Transverse colon (tissue), 4 donors: ENCODE results near the gene STARD10. TPM values are rescaled to one million over a fixed set of nuclear protein-coding genes. Genes with fewer than 3 reads are reported as not detected.
A peak's percentile ranks its signal among the peaks of the same experiment; 100 is the strongest.

Experiments used
- DNase-seq: peaks from one replicate; pipeline ENCODE4 v3.0.0-alpha.2; 2019
- H3K27ac ChIP-seq, 4 donors: fragments of 200-600 bp; sonication (generic); 2 replicates each; pipeline ENCODE4 v1.5.1; 2016 to 2018; ENCODE audit warnings: inconsistent platforms in 4 of 4
- H3K27me3 ChIP-seq: fragments of 200-600 bp; sonication (generic); 2 replicates; pipeline ENCODE4 v1.5.1; 2017; ENCODE audit warnings: inconsistent platforms
- H3K36me3 ChIP-seq, 4 donors: fragments of 200-600 bp; sonication (generic); 2 replicates each; pipeline ENCODE4 v1.5.1; 2017 to 2019; ENCODE audit warnings: inconsistent platforms in 4 of 4
- H3K4me1 ChIP-seq, 4 donors: fragments of 200-600 bp; sonication (generic); 2 replicates each; pipeline ENCODE4 v1.5.1; 2017 to 2020; ENCODE audit warnings: inconsistent platforms in 4 of 4
- H3K4me3 ChIP-seq, 4 donors: fragments of 200-600 bp; sonication (generic); 1 replicate in 1 of 4; 2 replicates in 3 of 4; pipeline versions ENCODE4 v1.5.1 to v1.6.1; 2017 to 2019; ENCODE audit warnings: inconsistent platforms in 4 of 4
- H3K9me3 ChIP-seq, 2 donors: fragments of 200-600 bp; sonication (generic); 2 replicates each; pipeline ENCODE4 v1.5.1; 2017 to 2019; ENCODE audit warnings: inconsistent platforms in 2 of 2
- EP300 ChIP-seq: sonication (generic); formaldehyde crosslinking; IDR thresholded peaks from one replicate; pipeline ENCODE4 v1.6.1; 2017; ENCODE audit warnings: antibody characterized with exemption, low read depth
- POLR2A ChIP-seq: fragments of 450-650 bp; IDR thresholded peaks from one replicate; pipeline ENCODE4 v1.6.1; 2016; ENCODE audit warnings: antibody characterized with exemption, mild to moderate bottlenecking, moderate library complexity
- POLR2AphosphoS5 ChIP-seq, 3 donors: sonication (generic); formaldehyde crosslinking; IDR thresholded peaks; one replicate each; pipeline ENCODE4 v1.6.1; 2016; ENCODE audit warnings: antibody characterized with exemption in 3 of 3
- WGBS, 2 donors: methylation state at CpG; one replicate each; pipeline ENCODE4 v1.1.5; 2018; ENCODE audit warnings: low coverage in 1 of 2; 5-methylcytosine and 5-hydroxymethylcytosine counted together
- in situ Hi-C, 4 donors: fragments of 200-750 bp; cut with MboI; loops; one replicate each; pipeline versions ENCODE4 v1.15.0 to v1.15.1; 2017; ENCODE audit warnings: low sequenced_read_pairs in 3 of 4, low pct_ligation_motif_present in 1 of 4, low pct_unique_long_range_greater_than_20kb in 1 of 4
- intact Hi-C: fragments of 100-400 bp; cut with DNase I; formaldehyde crosslinking; loops from one replicate; pipeline ENCODE4 v1.15.1; 2023; ENCODE audit warnings: low total_unique reads
- total RNA-seq, 4 donors: library from RNA; depleted of rRNA; stranded (reverse); fragments of >200 nt; gene quantifications; one replicate each; pipeline ENCODE4 v1.1.0, GENCODE V29; 2016
- TF ChIP-seq, protein P1 (sequence below), 5 experiments: fragments of 200-600 bp in 3 of 5; fragments of 450-650 bp in 2 of 5; sonication (generic) in 3 of 5; IDR thresholded peaks; 1 replicate in 2 of 5; 2 replicates in 3 of 5; pipeline ENCODE4 v1.5.1; 2016 to 2017; ENCODE audit warnings: antibody characterized with exemption in 5 of 5, inconsistent platforms in 3 of 5, mild to moderate bottlenecking in 2 of 5, moderate library complexity in 1 of 5

The STARD10 gene
- total RNA-seq, 4 donors from 2014 or later, result 82.7 to 714 (median 225) TPM

DNA sequence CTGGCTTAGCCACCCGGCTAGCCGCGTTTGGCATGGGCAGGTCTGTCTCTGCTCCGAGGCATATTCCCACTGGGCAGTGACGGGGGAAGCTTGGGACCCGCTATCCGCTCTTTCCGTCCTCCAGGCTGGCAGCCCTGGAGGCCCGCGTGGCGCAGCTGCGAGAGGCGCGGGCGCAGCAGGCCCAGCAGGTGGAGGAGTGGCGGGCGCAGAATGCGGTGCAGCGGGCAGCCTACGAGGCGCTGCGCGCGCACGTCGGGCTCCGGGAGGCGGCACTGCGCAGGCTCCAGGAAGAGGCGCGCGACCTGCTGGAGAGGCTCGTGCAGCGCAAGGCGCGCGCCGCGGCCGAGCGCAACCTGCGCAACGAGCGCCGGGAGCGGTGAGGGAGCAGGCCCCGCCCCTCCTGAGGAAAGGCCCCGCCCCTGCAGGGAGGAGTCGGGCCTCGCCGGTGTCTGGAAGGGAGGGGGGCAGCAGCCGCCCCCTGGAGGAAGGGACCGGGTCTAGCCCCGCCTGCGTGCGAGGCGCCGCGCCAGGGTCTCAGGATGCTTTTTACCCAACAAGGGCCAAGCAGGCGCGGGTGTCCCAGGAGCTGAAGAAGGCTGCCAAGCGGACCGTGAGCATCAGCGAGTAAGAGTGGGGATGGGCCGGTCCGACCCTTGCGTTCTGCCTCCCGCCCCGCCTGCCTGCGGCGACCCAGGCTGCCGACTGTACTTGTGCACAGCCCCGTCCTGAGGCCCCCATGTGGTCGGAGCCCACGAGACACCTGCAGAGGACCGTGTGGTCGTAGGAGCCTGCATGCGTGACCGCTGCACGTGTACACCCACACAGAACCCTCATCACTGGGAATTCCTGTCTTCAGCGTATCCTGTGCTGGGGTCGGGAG, 28.3 kb upstream of the STARD10 start:
- no peaks in the 10 kb centered on the region for H3K27me3 ChIP-seq
- peak; percentile 92 for DNase-seq
- peak overlapping the region; percentile 63 to 72 (median 70) for H3K27ac ChIP-seq
- whole genome bisulfite sequencing, 2 donors, result 33% methylated on average over 60 of the region's 82 CpGs; no CpG with 5 or more reads in 1 of the 2 donors
- peaks cover 5 to 12% (median 10%) of the 10 kb centered on the region in 4 donors for H3K4me1 ChIP-seq
- in situ Hi-C loops, result no loop called here
- no peaks in the 10 kb centered on the region for H3K9me3 ChIP-seq
- TF ChIP-seq, protein P1, sequence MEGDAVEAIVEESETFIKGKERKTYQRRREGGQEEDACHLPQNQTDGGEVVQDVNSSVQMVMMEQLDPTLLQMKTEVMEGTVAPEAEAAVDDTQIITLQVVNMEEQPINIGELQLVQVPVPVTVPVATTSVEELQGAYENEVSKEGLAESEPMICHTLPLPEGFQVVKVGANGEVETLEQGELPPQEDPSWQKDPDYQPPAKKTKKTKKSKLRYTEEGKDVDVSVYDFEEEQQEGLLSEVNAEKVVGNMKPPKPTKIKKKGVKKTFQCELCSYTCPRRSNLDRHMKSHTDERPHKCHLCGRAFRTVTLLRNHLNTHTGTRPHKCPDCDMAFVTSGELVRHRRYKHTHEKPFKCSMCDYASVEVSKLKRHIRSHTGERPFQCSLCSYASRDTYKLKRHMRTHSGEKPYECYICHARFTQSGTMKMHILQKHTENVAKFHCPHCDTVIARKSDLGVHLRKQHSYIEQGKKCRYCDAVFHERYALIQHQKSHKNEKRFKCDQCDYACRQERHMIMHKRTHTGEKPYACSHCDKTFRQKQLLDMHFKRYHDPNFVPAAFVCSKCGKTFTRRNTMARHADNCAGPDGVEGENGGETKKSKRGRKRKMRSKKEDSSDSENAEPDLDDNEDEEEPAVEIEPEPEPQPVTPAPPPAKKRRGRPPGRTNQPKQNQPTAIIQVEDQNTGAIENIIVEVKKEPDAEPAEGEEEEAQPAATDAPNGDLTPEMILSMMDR (IDR thresholded peaks at IDR 0.05), result peak in 3 of 5 experiments; percentile 20 to 73 (median 39)
- peak; percentile 37 to 49 (median 48) for TF ChIP-seq POLR2AphosphoS5 (IDR thresholded peaks at IDR 0.05)
- peak; percentile 61 for TF ChIP-seq POLR2A
- no peak for TF ChIP-seq EP300
- no peaks in the 10 kb centered on the region for H3K36me3 ChIP-seq
- peak overlapping the region; percentile 27 to 47 (median 36) for H3K4me3 ChIP-seq
- intact Hi-C loops, result no loop called here

DNA sequence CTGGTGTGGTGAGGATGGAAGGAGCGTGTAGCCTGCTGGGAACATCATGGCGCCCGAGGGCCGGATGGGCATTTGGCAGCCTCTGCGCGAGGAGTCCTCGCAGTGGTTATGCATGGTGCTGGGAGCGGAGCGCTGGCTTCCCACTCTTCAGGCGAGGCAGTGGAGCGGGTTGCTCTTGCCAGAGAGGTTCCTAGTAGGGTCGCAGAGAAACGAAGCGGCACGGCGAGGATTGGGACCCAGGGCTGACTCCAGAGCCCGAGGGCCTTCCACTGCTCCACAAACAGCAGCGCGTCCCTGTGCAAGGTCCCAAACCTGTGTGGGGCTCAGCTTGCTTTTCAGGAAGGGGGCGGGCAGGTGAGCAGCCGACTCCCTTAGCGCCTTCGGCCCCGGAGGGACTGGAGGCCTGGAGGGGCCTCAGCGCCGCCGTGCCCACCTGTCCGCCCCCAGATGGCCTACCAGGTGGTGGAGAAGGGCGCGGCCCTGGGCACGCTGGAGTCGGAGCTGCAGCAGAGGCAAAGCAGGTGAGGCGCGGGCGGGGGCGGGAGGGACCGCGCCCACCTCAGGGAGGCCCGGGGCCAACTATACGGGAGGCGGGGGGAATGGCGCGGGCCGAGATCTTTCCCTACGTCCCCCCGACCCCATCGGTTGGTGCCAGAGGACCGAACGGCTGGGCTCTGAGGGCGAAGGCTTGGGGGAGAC, 27.5 kb upstream of the STARD10 start:
- in situ Hi-C loops, result no loop called here
- intact Hi-C loops, result no loop called here
- H3K4me3 ChIP-seq, result peak overlapping the region; percentile 27 to 47 (median 36)
- no peaks in the 10 kb centered on the region for H3K36me3 ChIP-seq
- WGBS, 2 donors, result 59% methylated on average over 28 of the region's 50 CpGs; no CpG with 5 or more reads in 1 of the 2 donors
- peak overlapping the region; percentile 63 to 72 (median 70) for H3K27ac ChIP-seq
- TF ChIP-seq, protein P1 (IDR thresholded peaks at IDR 0.05), result no peak
- TF ChIP-seq POLR2AphosphoS5 (IDR thresholded peaks at IDR 0.05) (no peak), EP300 (no peak), POLR2A (no peak)
- H3K9me3 ChIP-seq, result no peaks in the 10 kb centered on the region
- no peaks in the 10 kb centered on the region for H3K27me3 ChIP-seq
- peak; percentile 52 for DNase-seq
- peaks cover 5 to 17% (median 11%) of the 10 kb centered on the region in 4 donors for H3K4me1 ChIP-seq

DNA sequence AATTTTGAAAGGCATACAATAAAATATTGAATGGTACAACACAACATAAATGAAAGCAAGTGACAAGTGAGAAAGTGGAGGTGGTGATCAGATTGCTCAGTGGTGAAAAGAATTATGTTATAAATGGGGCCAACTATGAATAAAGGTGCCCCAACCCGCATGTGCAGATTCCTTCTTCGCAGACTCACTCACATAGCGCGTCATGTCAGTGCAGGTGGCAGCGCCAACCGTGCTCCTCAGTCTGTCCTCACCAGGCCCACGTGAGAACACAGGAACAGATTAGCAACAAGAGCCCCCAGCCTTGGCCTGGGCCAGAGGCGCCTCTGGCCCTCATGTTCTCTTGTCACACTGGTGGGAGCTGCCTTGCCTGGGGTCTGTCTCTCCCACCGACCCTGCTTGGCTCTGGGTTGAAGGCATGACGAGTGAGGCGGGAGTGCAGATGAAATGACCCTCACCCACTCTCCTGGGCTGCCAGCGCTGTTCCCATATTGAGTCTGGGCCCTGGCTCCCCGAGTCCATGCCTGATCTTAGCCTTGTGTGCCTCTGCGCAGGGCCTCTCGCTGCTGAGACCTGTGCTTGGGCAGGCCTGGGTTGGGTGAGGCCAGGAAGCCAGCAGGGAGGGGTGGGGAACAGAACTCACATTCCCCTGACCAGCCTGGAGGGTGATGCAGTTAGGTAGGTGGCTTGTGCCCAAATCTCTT, 26.7 kb upstream of the STARD10 start:
- Histone ChIP-seq H3K9me3 (no peaks in the 10 kb centered on the region), H3K27ac (no peak overlapping the region), H3K4me1 (peaks cover 5 to 25% (median 17%) of the 10 kb centered on the region in 4 donors), H3K36me3 (no peaks in the 10 kb centered on the region), H3K4me3 (no peak overlapping the region), H3K27me3 (no peaks in the 10 kb centered on the region)
- DNase-seq, result no peak
- TF ChIP-seq POLR2AphosphoS5 (IDR thresholded peaks at IDR 0.05), result no peak
- TF ChIP-seq, protein P1 (IDR thresholded peaks at IDR 0.05), result no peak
- 96% methylated on average over 4 to 15 of the region's 15 CpGs for WGBS, 2 donors
- in situ Hi-C loops (no loop called here), intact Hi-C loops (no loop called here)

DNA sequence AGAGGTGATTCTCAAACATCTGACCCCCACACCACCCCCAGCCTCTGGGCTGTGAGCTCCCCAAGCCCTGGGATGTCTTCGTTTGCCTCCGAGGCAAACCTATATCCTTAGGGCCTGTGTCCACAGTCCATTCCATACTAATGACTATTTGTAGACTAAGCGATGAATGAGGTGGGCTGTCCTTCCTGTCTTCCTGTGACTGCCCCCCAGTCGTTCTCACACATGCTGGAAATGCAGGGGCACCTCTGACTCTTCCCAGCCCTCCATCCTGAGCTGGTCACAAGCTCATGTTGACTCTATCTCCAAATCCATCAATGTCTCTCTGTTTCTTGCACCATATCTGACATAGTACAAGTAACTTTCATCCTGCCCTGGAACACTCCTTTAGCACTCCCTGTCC, 25.1 kb upstream of the STARD10 start:
- 90% methylated on average over 4 of the region's 4 CpGs; no CpG with 5 or more reads in 1 of the 2 donors for WGBS, 2 donors
- TF ChIP-seq, protein P1 (IDR thresholded peaks at IDR 0.05), result no peak
- TF ChIP-seq POLR2AphosphoS5 (IDR thresholded peaks at IDR 0.05) (no peak), POLR2A (no peak), EP300 (no peak)
- intact Hi-C loops (no loop called here), in situ Hi-C loops (no loop called here)
- Histone ChIP-seq H3K4me1 (peaks cover 9 to 33% (median 26%) of the 10 kb centered on the region in 4 donors), H3K36me3 (no peaks in the 10 kb centered on the region), H3K27me3 (no peaks in the 10 kb centered on the region), H3K9me3 (no peaks in the 10 kb centered on the region), H3K27ac (no peak overlapping the region), H3K4me3 (no peak overlapping the region)
- DNase-seq, result no peak
